CD14-positive monocyte (primary cell): ENCODE data around the gene TTC28. TPM values are rescaled to one million over a fixed set of nuclear protein-coding genes. Genes with fewer than 3 reads are reported as not detected.

Source experiments
- DNase-seq, 3 donors: peaks; one replicate each; pipeline ENCODE4 v3.0.0-alpha.2; 2011 to 2022
- H2AFZ ChIP-seq: 2 replicates; pipeline ENCODE4 v1.6.0; 2012; ENCODE audit warnings: mild to moderate bottlenecking, low read depth, low read length, inconsistent platforms; ENCODE audit not compliant: insufficient read depth, poor library complexity, severe bottlenecking
- H3K27ac ChIP-seq, 2 donors: 1 replicate in 1 of 2; 2 replicates in 1 of 2; pipeline ENCODE4 v1.5.1; 2012 to 2013; ENCODE audit warnings: low read length in 2 of 2, control low read depth in 1 of 2, inconsistent platforms in 1 of 2, low read depth in 1 of 2, mild to moderate bottlenecking in 1 of 2
- H3K27me3 ChIP-seq, 2 donors: one replicate each; pipeline versions ENCODE4 v1.6.0 to v1.6.1; 2011 to 2013; ENCODE audit warnings: low read length in 2 of 2; ENCODE audit not compliant: control insufficient read depth in 2 of 2, insufficient read depth in 2 of 2
- H3K36me3 ChIP-seq, 2 donors: replicated peaks in 1 of 2; 1 replicate in 1 of 2; 2 replicates in 1 of 2; pipeline versions ENCODE4 v1.5.1 to v1.6.1; 2012 to 2013; ENCODE audit warnings: low read length in 2 of 2, control low read depth in 1 of 2, inconsistent platforms in 1 of 2, mild to moderate bottlenecking in 1 of 2; ENCODE audit not compliant: insufficient read depth in 2 of 2, control insufficient read depth in 1 of 2
- H3K4me1 ChIP-seq, 2 donors: 1 replicate in 1 of 2; 2 replicates in 1 of 2; pipeline versions ENCODE4 v1.5.1 to v1.6.1; 2012 to 2013; ENCODE audit warnings: low read length in 2 of 2, control low read depth in 1 of 2, inconsistent platforms in 1 of 2, mild to moderate bottlenecking in 1 of 2, moderate library complexity in 1 of 2; ENCODE audit not compliant: insufficient read depth in 2 of 2, control insufficient read depth in 1 of 2
- H3K4me2 ChIP-seq: replicated peaks from 2 replicates; pipeline ENCODE3; 2012; ENCODE audit warnings: low read length, moderate library complexity, mild to moderate bottlenecking; ENCODE audit not compliant: poor library complexity, severe bottlenecking; ENCODE audit errors: extremely low read depth
- H3K4me3 ChIP-seq, 3 experiments: fragments of 200-600 bp in 1 of 3; sonication (generic) in 1 of 3; replicated peaks in 1 of 3; 1 replicate in 2 of 3; 2 replicates in 1 of 3; pipeline ENCODE4 v1.5.1; 2011 to 2013; ENCODE audit warnings: low read length in 3 of 3, mild to moderate bottlenecking in 3 of 3, control low read depth in 2 of 3, low read depth in 2 of 3, inconsistent platforms in 1 of 3, moderate library complexity in 1 of 3
- H3K79me2 ChIP-seq: 2 replicates; pipeline ENCODE4 v1.6.0; 2012; ENCODE audit warnings: mild to moderate bottlenecking, control low read depth, inconsistent platforms, low read length, moderate library complexity; ENCODE audit not compliant: insufficient read depth
- H3K9ac ChIP-seq: 2 replicates; pipeline ENCODE4 v1.6.0; 2017; ENCODE audit warnings: low read length, mild to moderate bottlenecking; ENCODE audit not compliant: insufficient read depth, poor library complexity, severe bottlenecking
- H3K9me3 ChIP-seq, 2 donors: replicated peaks in 1 of 2; 1 replicate in 1 of 2; 2 replicates in 1 of 2; pipeline versions ENCODE4 v1.5.1 to v1.6.1; 2012 to 2013; ENCODE audit warnings: low read length in 2 of 2, control low read depth in 1 of 2; ENCODE audit not compliant: control insufficient read depth in 1 of 2, insufficient read depth in 1 of 2
- H4K20me1 ChIP-seq: 2 replicates; pipeline ENCODE4 v1.6.0; 2012; ENCODE audit warnings: mild to moderate bottlenecking, low read length, control low read depth, moderate library complexity; ENCODE audit not compliant: insufficient read depth
- H3K27ac Mint-ChIP-seq, 7 donors: one replicate each; pipeline ENCODE4 v1.8.0; 2020; ENCODE audit warnings: mild to moderate bottlenecking in 7 of 7, mixed read lengths in 7 of 7, moderate library complexity in 6 of 7, inconsistent platforms in 2 of 7
- H3K27me3 Mint-ChIP-seq, 3 donors: one replicate each; pipeline ENCODE4 v1.8.0; 2021 to 2022; ENCODE audit warnings: low read depth in 3 of 3, mild to moderate bottlenecking in 3 of 3, mixed read lengths in 3 of 3, moderate library complexity in 3 of 3, inconsistent platforms in 1 of 3
- H3K36me3 Mint-ChIP-seq, 2 donors: one replicate each; pipeline ENCODE4 v1.8.0; 2020; ENCODE audit warnings: mixed read lengths in 2 of 2, inconsistent platforms in 1 of 2, mild to moderate bottlenecking in 1 of 2
- H3K4me1 Mint-ChIP-seq: one replicate; pipeline ENCODE4 v1.8.0; 2020; ENCODE audit warnings: mild to moderate bottlenecking, mixed read lengths
- H3K4me3 Mint-ChIP-seq, 2 donors: one replicate each; pipeline ENCODE4 v1.8.0; 2020; ENCODE audit warnings: mild to moderate bottlenecking in 2 of 2, mixed read lengths in 2 of 2, moderate library complexity in 1 of 2
- H3K9me3 Mint-ChIP-seq, 7 donors: one replicate each; pipeline ENCODE4 v1.8.0; 2020 to 2022; ENCODE audit warnings: mixed read lengths in 7 of 7, mild to moderate bottlenecking in 6 of 7, moderate library complexity in 6 of 7, inconsistent platforms in 2 of 7
- CTCF ChIP-seq: fragments of 200-600 bp; IDR thresholded peaks from one replicate; pipeline ENCODE4 v1.8.0; 2022; ENCODE audit warnings: antibody characterized with exemption, mild to moderate bottlenecking
- WGBS: methylation state at CpG from one replicate; pipeline ENCODE4 v1.1.5; 2013; ENCODE audit warnings: missing lambda C conversion rate; ENCODE audit not compliant: insufficient coverage; 5-methylcytosine and 5-hydroxymethylcytosine counted together
- intact Hi-C, 2 donors: fragments of 100-400 bp; cut with micrococcal nuclease; formaldehyde crosslinking; loops; one replicate each; pipeline versions ENCODE4 v1.15.0 to v1.15.1; 2023
- polyA plus RNA-seq, 3 donors: library from polyadenylated mRNA; depleted of rRNA in 1 of 3; unstranded in 2 of 3; stranded (reverse) in 1 of 3; fragments of 300-500 nt in 2 of 3; fragments of >200 nt in 1 of 3; fragmentation: Illumina TruSeq in 2 of 3; gene quantifications; 1 replicate in 2 of 3; 2 replicates in 1 of 3; pipeline ENCODE4 v1.2.3, GENCODE V29; 2012 to 2021

TTC28 gene
- polyA plus RNA-seq, 3 donors: 0.24 to 0.61 TPM; not detected in 1

- Histone ChIP-seq H3K27me3 (no peaks in the 10 kb centered on the region), H3K27ac (no peak overlapping the region), H3K36me3 (no peaks in the 10 kb centered on the region), H4K20me1 (no peaks in the 10 kb centered on the region), H3K4me1 (no peaks in the 10 kb centered on the region), H3K9me3 (no peaks in the 10 kb centered on the region), H3K4me3 (no peak overlapping the region), H3K4me2 (no peak overlapping the region), H3K79me2 (no peaks in the 10 kb centered on the region), H2AFZ (no peak overlapping the region), H3K9ac (no peak overlapping the region)
- 96% methylated on average over 9 of the region's 9 CpGs for WGBS
- H3K36me3 Mint-ChIP-seq: no peaks in the 10 kb centered on the region
- intact Hi-C loops: loop anchor here in 1 of 2 donors (10.0 kb wide), 1 partner anchor 565 kb away; no protein-coding TSS in a partner anchor
- no peak for DNase-seq
- H3K4me3 Mint-ChIP-seq: no peak overlapping the region
- H3K27ac Mint-ChIP-seq: no peak overlapping the region
- peaks cover under 1% of the 10 kb centered on the region for H3K4me1 Mint-ChIP-seq
- peaks cover under 1 to 2% (median under 1%) of the 10 kb centered on the region in 3 donors for H3K27me3 Mint-ChIP-seq
- H3K9me3 Mint-ChIP-seq: peaks cover 0 to 3% (median 0%) of the 10 kb centered on the region in 7 donors
- TF ChIP-seq CTCF: no peak
Measured at GRCh38 chr22:28029956-28030355, 649.7 kb downstream of the TTC28 start.

- Histone ChIP-seq H4K20me1 (no peaks in the 10 kb centered on the region), H3K27me3 (no peaks in the 10 kb centered on the region), H3K27ac (no peak overlapping the region), H3K4me2 (no peak overlapping the region), H3K9ac (no peak overlapping the region), H3K36me3 (no peaks in the 10 kb centered on the region), H3K4me1 (no peaks in the 10 kb centered on the region), H2AFZ (no peak overlapping the region), H3K4me3 (no peak overlapping the region), H3K9me3 (no peaks in the 10 kb centered on the region), H3K79me2 (no peaks in the 10 kb centered on the region)
- Mint-ChIP-seq H3K4me3 (no peak overlapping the region), H3K4me1 (no peaks in the 10 kb centered on the region), H3K9me3 (peaks cover 0 to 3% (median 0%) of the 10 kb centered on the region in 7 donors), H3K27me3 (peaks cover 0 to 2% (median 0%) of the 10 kb centered on the region in 3 donors), H3K27ac (peak overlapping the region in 1 of 7 donors; percentile 40), H3K36me3 (no peaks in the 10 kb centered on the region)
- no peak for DNase-seq
- intact Hi-C loops: loop anchor here in 1 of 2 donors (10.0 kb wide), 1 partner anchor 565 kb away; no protein-coding TSS in a partner anchor
- no peak for TF ChIP-seq CTCF
- WGBS: 54% methylated on average over 6 of the region's 6 CpGs
Measured at GRCh38 chr22:28029201-28029948, 650.3 kb downstream of the TTC28 start.
